Measurements from ENCODE around the gene MT1X.
A peak's percentile ranks its signal among the peaks of the same experiment; 100 is the strongest.

MT1X gene

GRCh38 chr16:56681939-56682702, at the start of gene MT1X:
Gene MT1X (plus strand): TSS chr16:56682470. CDS start chr16:56682541, 71 bp downstream.
- in situ Hi-C loops (cut with MboI; ENCODE audit: low sequenced_read_pairs, unreplicated experiment) = no loop called here
- TF ChIP-seq CTCF (IDR thresholded peaks at IDR 0.05; ENCODE audit: borderline replicate concordance, control extremely low read depth, extremely low read depth, insufficient read depth, missing control alignments) = no peak
- peak; percentile 91 for DNase-seq (ENCODE audit: low spot score)

GRCh38 chr16:56632848-56633365, 49.4 kb upstream of the MT1X start:
- in situ Hi-C loops (cut with MboI; ENCODE audit: low sequenced_read_pairs, unreplicated experiment) = no loop called here
- TF ChIP-seq CTCF (IDR thresholded peaks at IDR 0.05; ENCODE audit: borderline replicate concordance, control extremely low read depth, extremely low read depth, insufficient read depth, missing control alignments) = no peak
- no peak for DNase-seq (ENCODE audit: low spot score)

DNA sequence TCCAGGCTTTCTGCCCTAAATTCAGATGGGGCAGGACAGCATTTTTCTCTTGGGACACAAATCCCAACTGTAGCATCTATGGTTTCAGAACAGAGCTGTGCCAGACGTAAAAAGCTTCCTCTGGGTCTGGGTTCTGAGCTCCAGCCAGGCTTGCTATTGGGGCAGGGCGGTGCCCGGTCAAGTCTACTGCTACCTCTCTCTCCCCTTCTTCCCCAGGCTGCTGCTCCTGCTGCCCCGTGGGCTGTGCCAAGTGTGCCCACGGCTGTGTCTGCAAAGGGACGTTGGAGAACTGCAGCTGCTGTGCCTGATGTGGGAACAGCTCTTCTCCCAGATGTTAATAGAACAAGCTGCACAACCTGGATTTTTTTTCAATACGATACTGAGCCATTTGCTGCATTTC, 48.7 kb upstream of the MT1X start:
- TF ChIP-seq CTCF (IDR thresholded peaks at IDR 0.05; ENCODE audit: borderline replicate concordance, control extremely low read depth, extremely low read depth, insufficient read depth, missing control alignments) = no peak
- in situ Hi-C loops (cut with MboI; ENCODE audit: low sequenced_read_pairs, unreplicated experiment) = no loop called here
- DNase-seq (ENCODE audit: low spot score) = no peak

- TF ChIP-seq CTCF (IDR thresholded peaks at IDR 0.05; ENCODE audit: borderline replicate concordance, control extremely low read depth, extremely low read depth, insufficient read depth, missing control alignments) = no peak
- in situ Hi-C loops (cut with MboI; ENCODE audit: low sequenced_read_pairs, unreplicated experiment) = no loop called here
- DNase-seq (ENCODE audit: low spot score) = no peak
Measured at GRCh38 chr16:56634715-56635440, 47.4 kb upstream of the MT1X start.

- DNase-seq (ENCODE audit: low spot score) = no peak
- in situ Hi-C loops (cut with MboI; ENCODE audit: low sequenced_read_pairs, unreplicated experiment) = no loop called here
- no peak for TF ChIP-seq CTCF (IDR thresholded peaks at IDR 0.05; ENCODE audit: borderline replicate concordance, control extremely low read depth, extremely low read depth, insufficient read depth, missing control alignments)
Measured at GRCh38 chr16:56635441-56635967, 46.8 kb upstream of the MT1X start.

DNA sequence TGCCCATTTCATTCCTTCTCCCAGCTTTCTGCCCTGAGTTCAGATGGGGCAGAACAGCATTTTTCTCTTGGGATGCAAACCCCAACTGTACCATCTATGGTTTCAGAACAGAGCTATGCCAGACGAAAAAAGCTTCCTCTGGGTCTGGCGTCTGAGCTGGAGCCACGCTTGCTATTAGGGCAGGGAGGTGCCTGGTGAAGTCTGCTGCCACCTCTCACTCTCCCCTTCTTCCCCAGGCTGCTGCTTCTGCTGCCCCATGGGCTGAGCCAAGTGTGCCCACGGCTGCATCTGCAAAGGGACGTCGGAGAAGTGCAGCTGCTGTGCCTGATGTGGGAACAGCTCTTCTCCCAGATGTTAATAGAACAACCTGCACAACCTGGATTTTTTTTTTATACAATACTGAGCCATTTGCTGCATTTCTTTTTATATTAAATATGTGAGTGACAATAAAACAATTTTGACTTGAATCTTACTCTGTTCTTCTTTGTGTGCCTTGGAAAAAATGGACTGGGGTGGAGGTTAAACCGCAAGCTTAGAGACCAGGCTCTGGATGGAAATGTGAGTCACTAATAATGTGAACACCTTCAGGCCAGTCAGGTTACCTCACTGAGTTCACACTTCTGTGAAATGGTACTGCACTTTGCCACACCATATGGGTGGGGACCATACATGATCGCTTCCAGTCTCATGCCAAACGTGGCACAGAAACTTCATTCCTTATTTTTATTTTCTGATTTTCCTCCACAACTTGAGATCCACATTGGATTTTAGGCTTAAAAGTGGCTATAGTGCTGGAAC, 45.5 kb upstream of the MT1X start:
- DNase-seq (ENCODE audit: low spot score) = no peak
- in situ Hi-C loops (cut with MboI; ENCODE audit: low sequenced_read_pairs, unreplicated experiment) = no loop called here
- TF ChIP-seq CTCF (IDR thresholded peaks at IDR 0.05; ENCODE audit: borderline replicate concordance, control extremely low read depth, extremely low read depth, insufficient read depth, missing control alignments) = no peak
